Calu3 (cell line): ENCODE measurements around the gene TBL1X. TPM values are rescaled to one million over a fixed set of nuclear protein-coding genes. Genes with fewer than 3 reads are reported as not detected.

Experiments
- BruUV-seq: library from RNA; stranded (reverse); fragments of 400-500 nt; replicated peaks from 2 replicates; lab custom pipeline; 2021; lab: Mats Ljungman, UMichigan
- CTCF ChIA-PET: fragments of 300-600 bp; sonication (Branson Sonifier 250); formaldehyde crosslinking; loops from one replicate; lab custom pipeline; 2022; ENCODE audit warnings: antibody characterized with exemption; lab: Charles Lee
- DNase-seq: peaks from one replicate; pipeline ENCODE4 v3.0.0; 2022
- H3K27ac Mint-ChIP-seq: one replicate; pipeline ENCODE4 v1.8.0; 2022; ENCODE audit warnings: mixed read lengths; ENCODE audit not compliant: unreplicated experiment
- H3K27me3 Mint-ChIP-seq: one replicate; pipeline ENCODE4 v1.8.0; 2022; ENCODE audit warnings: mixed read lengths; ENCODE audit not compliant: unreplicated experiment
- H3K36me3 Mint-ChIP-seq: one replicate; pipeline ENCODE4 v1.8.0; 2022; ENCODE audit warnings: mild to moderate bottlenecking, moderate library complexity, mixed read lengths; ENCODE audit not compliant: insufficient read depth, unreplicated experiment
- H3K4me1 Mint-ChIP-seq: one replicate; pipeline ENCODE4 v1.8.0; 2022; ENCODE audit warnings: mild to moderate bottlenecking, low read depth, mixed read lengths; ENCODE audit not compliant: unreplicated experiment
- H3K4me3 Mint-ChIP-seq: one replicate; pipeline ENCODE4 v1.8.0; 2022; ENCODE audit warnings: mild to moderate bottlenecking, low read depth, moderate library complexity, mixed read lengths; ENCODE audit not compliant: unreplicated experiment
- H3K9me3 Mint-ChIP-seq: one replicate; pipeline ENCODE4 v1.8.0; 2022; ENCODE audit warnings: low read depth, mixed read lengths; ENCODE audit not compliant: unreplicated experiment
- CTCF ChIP-seq: fragments of 200-600 bp; IDR thresholded peaks from one replicate; pipeline ENCODE4 v1.8.0; 2022; ENCODE audit warnings: antibody characterized with exemption; ENCODE audit not compliant: unreplicated experiment
- intact Hi-C: fragments of 100-400 bp; cut with micrococcal nuclease; formaldehyde crosslinking; loops from one replicate; pipeline ENCODE4 v1.10.0; 2022; ENCODE audit not compliant: unreplicated experiment
- total RNA-seq: library from RNA; stranded (reverse); gene quantifications from 2 replicates; pipeline ENCODE4 v1.2.3, GENCODE V29; 2022

Gene TBL1X
- total RNA-seq, 1 experiment from 2014 or later = 25.0 TPM

GRCh38 chrX:9558615-9559014 is 93.8 kb downstream of the TBL1X start:
- TF ChIP-seq CTCF = no peak
- no peak overlapping the region for H3K27ac Mint-ChIP-seq
- H3K4me1 Mint-ChIP-seq = peaks cover 15% of the 10 kb centered on the region
- no peak overlapping the region for H3K4me3 Mint-ChIP-seq
- no peaks in the 10 kb centered on the region for H3K27me3 Mint-ChIP-seq
- no peaks in the 10 kb centered on the region for H3K9me3 Mint-ChIP-seq
- BruUV-seq = no TSS peak
- intact Hi-C loops = no loop called here
- CTCF ChIA-PET = no interaction called here
- no peaks in the 10 kb centered on the region for H3K36me3 Mint-ChIP-seq
- DNase-seq = no peak

- H3K36me3 Mint-ChIP-seq = no peaks in the 10 kb centered on the region
- CTCF ChIA-PET = interaction anchor here (1.0 kb wide), 1 partner anchor 13 kb away, joined by 3 read pairs; no protein-coding TSS in a partner anchor
- no peak overlapping the region for H3K4me3 Mint-ChIP-seq
- intact Hi-C loops = no loop called here
- BruUV-seq = no TSS peak
- peaks cover 15% of the 10 kb centered on the region for H3K4me1 Mint-ChIP-seq
- TF ChIP-seq CTCF = no peak
- no peak overlapping the region for H3K27ac Mint-ChIP-seq
- DNase-seq = no peak
- H3K9me3 Mint-ChIP-seq = no peaks in the 10 kb centered on the region
- H3K27me3 Mint-ChIP-seq = no peaks in the 10 kb centered on the region
Measured at GRCh38 chrX:9560219-9560618, 95.4 kb downstream of the TBL1X start.

- no peaks in the 10 kb centered on the region for H3K9me3 Mint-ChIP-seq
- H3K4me3 Mint-ChIP-seq = no peak overlapping the region
- peaks cover 15% of the 10 kb centered on the region for H3K4me1 Mint-ChIP-seq
- TF ChIP-seq CTCF = no peak
- DNase-seq = no peak
- intact Hi-C loops = no loop called here
- CTCF ChIA-PET = no interaction called here
- no TSS peak for BruUV-seq
- no peaks in the 10 kb centered on the region for H3K36me3 Mint-ChIP-seq
- no peaks in the 10 kb centered on the region for H3K27me3 Mint-ChIP-seq
- no peak overlapping the region for H3K27ac Mint-ChIP-seq
Measured at GRCh38 chrX:9561199-9561598, 96.3 kb downstream of the TBL1X start.

GRCh38 chrX:9562851-9563250 is 98.0 kb downstream of the TBL1X start:
- H3K4me1 Mint-ChIP-seq = peaks cover 26% of the 10 kb centered on the region
- H3K36me3 Mint-ChIP-seq = no peaks in the 10 kb centered on the region
- H3K27ac Mint-ChIP-seq = no peak overlapping the region
- H3K27me3 Mint-ChIP-seq = no peaks in the 10 kb centered on the region
- CTCF ChIA-PET = interaction anchor here (0.5 to 0.7 kb wide), 2 partner anchors 100 to 737 kb away, joined by 3 to 4 read pairs; no protein-coding TSS in a partner anchor
- H3K4me3 Mint-ChIP-seq = no peak overlapping the region
- no peaks in the 10 kb centered on the region for H3K9me3 Mint-ChIP-seq
- no TSS peak for BruUV-seq
- DNase-seq = peak; percentile 30
- intact Hi-C loops = no loop called here
- no peak for TF ChIP-seq CTCF
